B cell (primary cell): ENCODE measurements around the gene RCBTB2. TPM values are rescaled to one million over a fixed set of nuclear protein-coding genes. Genes with fewer than 3 reads are reported as not detected.

Source experiments
- ATAC-seq: fragments of 200-7000 bp; cut with Tn5 transposase; one replicate; pipeline ENCODE4 v1.10.0; 2021; ENCODE audit warnings: low read depth, mild to moderate bottlenecking, moderate number of reproducible peaks, moderate library complexity
- CTCF ChIA-PET: fragments of 350-600 bp; sonication (Branson Sonifier 250); formaldehyde crosslinking; loops from one replicate; lab custom pipeline; 2021; ENCODE audit warnings: antibody characterized with exemption, inconsistent platforms; lab: Charles Lee
- POLR2A ChIA-PET: fragments of 350-600 bp; sonication (Branson Sonifier 250); formaldehyde crosslinking; loops from one replicate; lab custom pipeline; 2021; ENCODE audit warnings: antibody characterized with exemption; lab: Charles Lee
- DNase-seq: peaks from one replicate; pipeline ENCODE4 v3.0.0; 2013
- H2AFZ ChIP-seq: 2 replicates; pipeline ENCODE4 v1.6.1; 2012; ENCODE audit warnings: mild to moderate bottlenecking, low read depth, low read length; ENCODE audit not compliant: insufficient read depth, poor library complexity, severe bottlenecking
- H3K27ac ChIP-seq, 2 donors: 1 replicate in 1 of 2; 2 replicates in 1 of 2; pipeline ENCODE4 v1.5.1; 2012 to 2013; ENCODE audit warnings: low read length in 2 of 2, mild to moderate bottlenecking in 2 of 2, moderate library complexity in 1 of 2
- H3K27me3 ChIP-seq, 4 experiments: fragments of 200-600 bp in 1 of 4; sonication (generic) in 1 of 4; replicated peaks in 1 of 4; 1 replicate in 2 of 4; 2 replicates in 2 of 4; pipeline versions ENCODE4 v1.6.1 to v1.7.0; 2013 to 2016; ENCODE audit warnings: low read length in 3 of 4, mild to moderate bottlenecking in 2 of 4, mixed read lengths in 1 of 4, moderate library complexity in 1 of 4; ENCODE audit not compliant: insufficient read depth in 4 of 4, control insufficient read depth in 3 of 4; ENCODE audit errors: control extremely low read depth in 1 of 4
- H3K36me3 ChIP-seq, 2 experiments: replicated peaks in 1 of 2; 1 replicate in 1 of 2; 2 replicates in 1 of 2; pipeline versions ENCODE4 v1.6.1 to v1.7.1; 2013; ENCODE audit warnings: low read length in 1 of 2; ENCODE audit not compliant: insufficient read depth in 2 of 2, control insufficient read depth in 1 of 2; ENCODE audit errors: control extremely low read depth in 1 of 2, extremely low read depth in 1 of 2
- H3K4me1 ChIP-seq, 2 donors: fragments of 200-600 bp in 1 of 2; sonication (generic) in 1 of 2; 1 replicate in 1 of 2; 2 replicates in 1 of 2; pipeline versions ENCODE4 v1.5.1 to v1.6.1; 2013 to 2017; ENCODE audit warnings: low read length in 2 of 2; ENCODE audit not compliant: control insufficient read depth in 2 of 2, insufficient read depth in 2 of 2
- H3K4me2 ChIP-seq: replicated peaks from 2 replicates; pipeline ENCODE3; 2012; ENCODE audit warnings: mild to moderate bottlenecking, low read depth, low read length; ENCODE audit not compliant: poor library complexity, severe bottlenecking
- H3K4me3 ChIP-seq, 5 experiments: fragments of 200-600 bp in 1 of 5; sonication (generic) in 1 of 5; 1 replicate in 3 of 5; 2 replicates in 2 of 5; pipeline versions ENCODE4 v1.5.1 to v1.7.0; 2011 to 2016; ENCODE audit warnings: low read length in 4 of 5, mild to moderate bottlenecking in 4 of 5, low read depth in 2 of 5, control low read depth in 1 of 5, moderate library complexity in 1 of 5; ENCODE audit not compliant: insufficient read depth in 1 of 5; ENCODE audit errors: control extremely low read depth in 1 of 5, extremely low read depth in 1 of 5
- H3K79me2 ChIP-seq: fragments of 200-600 bp; sonication (generic); one replicate; pipeline ENCODE4 v1.6.0; 2016; ENCODE audit warnings: low read length; ENCODE audit not compliant: control insufficient read depth, insufficient read depth
- H3K9ac ChIP-seq: fragments of 200-600 bp; sonication (generic); 2 replicates; pipeline ENCODE4 v1.6.1; 2017; ENCODE audit warnings: mild to moderate bottlenecking, low read length, moderate library complexity
- H3K9me3 ChIP-seq, 3 donors: one replicate each; pipeline versions ENCODE4 v1.6.1 to v1.7.1; 2013; ENCODE audit warnings: low read length in 2 of 3; ENCODE audit not compliant: control insufficient read depth in 2 of 3, insufficient read depth in 1 of 3; ENCODE audit errors: control extremely low read depth in 1 of 3
- H4K20me1 ChIP-seq: 2 replicates; pipeline ENCODE4 v1.6.0; 2012; ENCODE audit warnings: mild to moderate bottlenecking, low read length; ENCODE audit not compliant: insufficient read depth, control insufficient read depth, poor library complexity, severe bottlenecking
- H3K27ac Mint-ChIP-seq: one replicate; pipeline ENCODE4 v1.8.0; 2021; ENCODE audit warnings: mixed read lengths
- H3K27me3 Mint-ChIP-seq: one replicate; pipeline ENCODE4 v1.8.0; 2021; ENCODE audit warnings: mixed read lengths
- H3K4me1 Mint-ChIP-seq: one replicate; pipeline ENCODE4 v1.8.0; 2021; ENCODE audit warnings: mixed read lengths
- H3K4me3 Mint-ChIP-seq: one replicate; pipeline ENCODE4 v1.8.0; 2021; ENCODE audit warnings: mixed read lengths
- H3K9me3 Mint-ChIP-seq: one replicate; pipeline ENCODE4 v1.8.0; 2022; ENCODE audit warnings: mixed read lengths; ENCODE audit not compliant: insufficient read depth
- CTCF ChIP-seq: fragments of 200-600 bp; IDR thresholded peaks from one replicate; pipeline ENCODE4 v1.8.0; 2022; ENCODE audit warnings: antibody characterized with exemption, mild to moderate bottlenecking
- EZH2 ChIP-seq: IDR thresholded peaks from 2 replicates; pipeline ENCODE4 v1.6.1; 2012; ENCODE audit warnings: borderline replicate concordance, low read depth, mild to moderate bottlenecking, moderate library complexity, low read length; ENCODE audit not compliant: insufficient read depth, poor library complexity, severe bottlenecking
- WGBS: methylation state at CpG from one replicate; pipeline ENCODE4 v1.1.5; 2013; ENCODE audit warnings: missing lambda C conversion rate; ENCODE audit not compliant: insufficient coverage; 5-methylcytosine and 5-hydroxymethylcytosine counted together
- intact Hi-C: fragments of 100-400 bp; cut with micrococcal nuclease; formaldehyde crosslinking; loops from one replicate; pipeline ENCODE4 v1.10.0; 2022
- polyA plus RNA-seq: library from polyadenylated mRNA; depleted of rRNA; stranded (reverse); fragments of >200 nt; gene quantifications from 2 replicates; pipeline ENCODE4 v1.2.3, GENCODE V29; 2012
- total RNA-seq, 2 donors: library from RNA; stranded (reverse); fragments of 120-200 nt in 1 of 2; gene quantifications; 1 replicate in 1 of 2; 2 replicates in 1 of 2; pipeline versions ENCODE4 v1.2.3 to v1.2.4, GENCODE V29; 2013 to 2022

RCBTB2 gene
- total and polyA plus RNA-seq, 2 donors (not counting 1 experiment from before 2014, with no cell fraction given): 1.4 to 2.7 TPM

- H3K27me3 Mint-ChIP-seq: no peaks in the 10 kb centered on the region
- H3K9me3 Mint-ChIP-seq: no peaks in the 10 kb centered on the region
- ChIA-PET POLR2A (no interaction called here), CTCF (interaction anchor here (0.8 kb wide), 1 partner anchor 95 kb away, joined by 5 read pairs; no protein-coding TSS in a partner anchor)
- TF ChIP-seq CTCF: no peak
- TF ChIP-seq EZH2: no peak
- intact Hi-C loops: no loop called here
- Histone ChIP-seq H3K79me2 (no peaks in the 10 kb centered on the region), H3K4me2 (no peak overlapping the region), H3K27me3 (no peaks in the 10 kb centered on the region), H3K4me1 (peaks cover 22 to 25% of the 10 kb centered on the region in 2 donors), H3K36me3 (peaks cover 5 to 6% of the 10 kb centered on the region in 2 experiments), H2AFZ (no peak overlapping the region), H3K9me3 (peaks cover 0 to 9% (median 3%) of the 10 kb centered on the region in 3 donors), H3K4me3 (no peak overlapping the region), H4K20me1 (no peaks in the 10 kb centered on the region), H3K9ac (no peak overlapping the region), H3K27ac (no peak overlapping the region)
- no peak overlapping the region for H3K27ac Mint-ChIP-seq
- 100% methylated on average over 1 of the region's 3 CpGs for WGBS
- H3K4me3 Mint-ChIP-seq: no peak overlapping the region
- DNase-seq: no peak
- H3K4me1 Mint-ChIP-seq: peaks cover 30% of the 10 kb centered on the region
- no peak for ATAC-seq
Observed at GRCh38 chr13:48485432-48485831, 47.4 kb downstream of the RCBTB2 start.

GRCh38 chr13:48483575-48483974, 49.3 kb downstream of the RCBTB2 start:
- TF ChIP-seq CTCF (no peak), EZH2 (no peak)
- Mint-ChIP-seq H3K27ac (no peak overlapping the region), H3K4me3 (no peak overlapping the region), H3K27me3 (no peaks in the 10 kb centered on the region), H3K9me3 (no peaks in the 10 kb centered on the region), H3K4me1 (peaks cover 13% of the 10 kb centered on the region)
- WGBS: 100% methylated on average over 1 of the region's 3 CpGs
- Histone ChIP-seq H3K9me3 (peaks cover 0 to 9% (median 3%) of the 10 kb centered on the region in 3 donors), H3K27me3 (no peaks in the 10 kb centered on the region), H4K20me1 (peaks cover 4% of the 10 kb centered on the region), H3K79me2 (no peaks in the 10 kb centered on the region), H3K4me2 (no peak overlapping the region), H3K4me3 (no peak overlapping the region), H3K4me1 (peaks cover 6% of the 10 kb centered on the region in 2 donors), H2AFZ (no peak overlapping the region), H3K27ac (no peak overlapping the region), H3K36me3 (peaks cover 13% of the 10 kb centered on the region in 2 experiments), H3K9ac (no peak overlapping the region)
- ChIA-PET POLR2A (no interaction called here), CTCF (no interaction called here)
- intact Hi-C loops: no loop called here
- DNase-seq (no peak), ATAC-seq (no peak)
